B cell (primary cell): Measurements from ENCODE around the gene AUTS2. TPM values are rescaled to one million over a fixed set of nuclear protein-coding genes. Genes with fewer than 3 reads are reported as not detected.

Experiments used
- ATAC-seq: fragments of 200-7000 bp; cut with Tn5 transposase; one replicate; pipeline ENCODE4 v1.10.0; 2021; ENCODE audit warnings: low read depth, mild to moderate bottlenecking, moderate number of reproducible peaks, moderate library complexity
- CTCF ChIA-PET: fragments of 350-600 bp; sonication (Branson Sonifier 250); formaldehyde crosslinking; loops from one replicate; lab custom pipeline; 2021; ENCODE audit warnings: antibody characterized with exemption, inconsistent platforms; lab: Charles Lee
- POLR2A ChIA-PET: fragments of 350-600 bp; sonication (Branson Sonifier 250); formaldehyde crosslinking; loops from one replicate; lab custom pipeline; 2021; ENCODE audit warnings: antibody characterized with exemption; lab: Charles Lee
- DNase-seq: peaks from one replicate; pipeline ENCODE4 v3.0.0; 2013
- H2AFZ ChIP-seq: 2 replicates; pipeline ENCODE4 v1.6.1; 2012; ENCODE audit warnings: mild to moderate bottlenecking, low read depth, low read length; ENCODE audit not compliant: insufficient read depth, poor library complexity, severe bottlenecking
- H3K27ac ChIP-seq, 2 donors: 1 replicate in 1 of 2; 2 replicates in 1 of 2; pipeline ENCODE4 v1.5.1; 2012 to 2013; ENCODE audit warnings: low read length in 2 of 2, mild to moderate bottlenecking in 2 of 2, moderate library complexity in 1 of 2
- H3K27me3 ChIP-seq, 4 experiments: fragments of 200-600 bp in 1 of 4; sonication (generic) in 1 of 4; replicated peaks in 1 of 4; 1 replicate in 2 of 4; 2 replicates in 2 of 4; pipeline versions ENCODE4 v1.6.1 to v1.7.0; 2013 to 2016; ENCODE audit warnings: low read length in 3 of 4, mild to moderate bottlenecking in 2 of 4, mixed read lengths in 1 of 4, moderate library complexity in 1 of 4; ENCODE audit not compliant: insufficient read depth in 4 of 4, control insufficient read depth in 3 of 4; ENCODE audit errors: control extremely low read depth in 1 of 4
- H3K36me3 ChIP-seq, 2 experiments: replicated peaks in 1 of 2; 1 replicate in 1 of 2; 2 replicates in 1 of 2; pipeline versions ENCODE4 v1.6.1 to v1.7.1; 2013; ENCODE audit warnings: low read length in 1 of 2; ENCODE audit not compliant: insufficient read depth in 2 of 2, control insufficient read depth in 1 of 2; ENCODE audit errors: control extremely low read depth in 1 of 2, extremely low read depth in 1 of 2
- H3K4me1 ChIP-seq, 2 donors: fragments of 200-600 bp in 1 of 2; sonication (generic) in 1 of 2; 1 replicate in 1 of 2; 2 replicates in 1 of 2; pipeline versions ENCODE4 v1.5.1 to v1.6.1; 2013 to 2017; ENCODE audit warnings: low read length in 2 of 2; ENCODE audit not compliant: control insufficient read depth in 2 of 2, insufficient read depth in 2 of 2
- H3K4me2 ChIP-seq: replicated peaks from 2 replicates; pipeline ENCODE3; 2012; ENCODE audit warnings: mild to moderate bottlenecking, low read depth, low read length; ENCODE audit not compliant: poor library complexity, severe bottlenecking
- H3K4me3 ChIP-seq, 5 experiments: fragments of 200-600 bp in 1 of 5; sonication (generic) in 1 of 5; 1 replicate in 3 of 5; 2 replicates in 2 of 5; pipeline versions ENCODE4 v1.5.1 to v1.7.0; 2011 to 2016; ENCODE audit warnings: low read length in 4 of 5, mild to moderate bottlenecking in 4 of 5, low read depth in 2 of 5, control low read depth in 1 of 5, moderate library complexity in 1 of 5; ENCODE audit not compliant: insufficient read depth in 1 of 5; ENCODE audit errors: control extremely low read depth in 1 of 5, extremely low read depth in 1 of 5
- H3K79me2 ChIP-seq: fragments of 200-600 bp; sonication (generic); one replicate; pipeline ENCODE4 v1.6.0; 2016; ENCODE audit warnings: low read length; ENCODE audit not compliant: control insufficient read depth, insufficient read depth
- H3K9ac ChIP-seq: fragments of 200-600 bp; sonication (generic); 2 replicates; pipeline ENCODE4 v1.6.1; 2017; ENCODE audit warnings: mild to moderate bottlenecking, low read length, moderate library complexity
- H3K9me3 ChIP-seq, 3 donors: one replicate each; pipeline versions ENCODE4 v1.6.1 to v1.7.1; 2013; ENCODE audit warnings: low read length in 2 of 3; ENCODE audit not compliant: control insufficient read depth in 2 of 3, insufficient read depth in 1 of 3; ENCODE audit errors: control extremely low read depth in 1 of 3
- H4K20me1 ChIP-seq: 2 replicates; pipeline ENCODE4 v1.6.0; 2012; ENCODE audit warnings: mild to moderate bottlenecking, low read length; ENCODE audit not compliant: insufficient read depth, control insufficient read depth, poor library complexity, severe bottlenecking
- H3K27ac Mint-ChIP-seq: one replicate; pipeline ENCODE4 v1.8.0; 2021; ENCODE audit warnings: mixed read lengths
- H3K27me3 Mint-ChIP-seq: one replicate; pipeline ENCODE4 v1.8.0; 2021; ENCODE audit warnings: mixed read lengths
- H3K4me1 Mint-ChIP-seq: one replicate; pipeline ENCODE4 v1.8.0; 2021; ENCODE audit warnings: mixed read lengths
- H3K4me3 Mint-ChIP-seq: one replicate; pipeline ENCODE4 v1.8.0; 2021; ENCODE audit warnings: mixed read lengths
- H3K9me3 Mint-ChIP-seq: one replicate; pipeline ENCODE4 v1.8.0; 2022; ENCODE audit warnings: mixed read lengths; ENCODE audit not compliant: insufficient read depth
- CTCF ChIP-seq: fragments of 200-600 bp; IDR thresholded peaks from one replicate; pipeline ENCODE4 v1.8.0; 2022; ENCODE audit warnings: antibody characterized with exemption, mild to moderate bottlenecking
- EZH2 ChIP-seq: IDR thresholded peaks from 2 replicates; pipeline ENCODE4 v1.6.1; 2012; ENCODE audit warnings: borderline replicate concordance, low read depth, mild to moderate bottlenecking, moderate library complexity, low read length; ENCODE audit not compliant: insufficient read depth, poor library complexity, severe bottlenecking
- WGBS: methylation state at CpG from one replicate; pipeline ENCODE4 v1.1.5; 2013; ENCODE audit warnings: missing lambda C conversion rate; ENCODE audit not compliant: insufficient coverage; 5-methylcytosine and 5-hydroxymethylcytosine counted together
- intact Hi-C: fragments of 100-400 bp; cut with micrococcal nuclease; formaldehyde crosslinking; loops from one replicate; pipeline ENCODE4 v1.10.0; 2022
- polyA plus RNA-seq: library from polyadenylated mRNA; depleted of rRNA; stranded (reverse); fragments of >200 nt; gene quantifications from 2 replicates; pipeline ENCODE4 v1.2.3, GENCODE V29; 2012
- total RNA-seq, 2 donors: library from RNA; stranded (reverse); fragments of 120-200 nt in 1 of 2; gene quantifications; 1 replicate in 1 of 2; 2 replicates in 1 of 2; pipeline versions ENCODE4 v1.2.3 to v1.2.4, GENCODE V29; 2013 to 2022

AUTS2 gene
- total and polyA plus RNA-seq, 2 donors (not counting 1 experiment from before 2014, with no cell fraction given), result 22.3 to 35.0 TPM

GRCh38 chr7:70384024-70384423 is 785.7 kb downstream of the AUTS2 start:
- WGBS, result 98% methylated on average over 5 of the region's 7 CpGs
- no peaks in the 10 kb centered on the region for H3K27me3 Mint-ChIP-seq

GRCh38 chr7:70384891-70385290 is 786.6 kb downstream of the AUTS2 start:
- Mint-ChIP-seq H3K9me3 (no peaks in the 10 kb centered on the region), H3K27me3 (no peaks in the 10 kb centered on the region), H3K27ac (no peak overlapping the region), H3K4me3 (no peak overlapping the region), H3K4me1 (no peaks in the 10 kb centered on the region)
- TF ChIP-seq CTCF, result no peak
- TF ChIP-seq EZH2, result no peak
- POLR2A ChIA-PET, result no interaction called here
- H4K20me1 ChIP-seq, result no peaks in the 10 kb centered on the region
- no peaks in the 10 kb centered on the region for H3K79me2 ChIP-seq
- intact Hi-C loops, result no loop called here
- H3K4me3 ChIP-seq, result no peak overlapping the region
- H3K4me1 ChIP-seq, result no peaks in the 10 kb centered on the region
- no peaks in the 10 kb centered on the region for H3K36me3 ChIP-seq
- no peak overlapping the region for H2AFZ ChIP-seq
- no peaks in the 10 kb centered on the region for H3K9me3 ChIP-seq
- no peak for DNase-seq
- no peaks in the 10 kb centered on the region for H3K27me3 ChIP-seq
- no peak overlapping the region for H3K9ac ChIP-seq
- no peak overlapping the region for H3K4me2 ChIP-seq
- no CpG with 5 or more reads among the region's 3 CpGs for WGBS
- H3K27ac ChIP-seq, result no peak overlapping the region
- ATAC-seq, result no peak
- CTCF ChIA-PET, result no interaction called here

More at GRCh38 chr7:70384024-70384423, 785.7 kb downstream of the AUTS2 start:
- TF ChIP-seq CTCF (no peak), EZH2 (no peak)
- DNase-seq (no peak), ATAC-seq (no peak)
- Histone ChIP-seq H3K9ac (no peak overlapping the region), H3K4me3 (no peak overlapping the region), H3K36me3 (no peaks in the 10 kb centered on the region), H3K27ac (no peak overlapping the region), H3K9me3 (no peaks in the 10 kb centered on the region), H2AFZ (no peak overlapping the region), H3K4me1 (no peaks in the 10 kb centered on the region), H4K20me1 (no peaks in the 10 kb centered on the region), H3K4me2 (no peak overlapping the region), H3K27me3 (no peaks in the 10 kb centered on the region), H3K79me2 (no peaks in the 10 kb centered on the region)
- ChIA-PET CTCF (no interaction called here), POLR2A (no interaction called here)
- intact Hi-C loops, result no loop called here
- no peak overlapping the region for H3K4me3 Mint-ChIP-seq
- no peaks in the 10 kb centered on the region for H3K4me1 Mint-ChIP-seq
- H3K9me3 Mint-ChIP-seq, result no peaks in the 10 kb centered on the region
- no peak overlapping the region for H3K27ac Mint-ChIP-seq
